ENCODE results near the gene SDCBP2. TPM values are rescaled to one million over a fixed set of nuclear protein-coding genes. Genes with fewer than 3 reads are reported as not detected.

The SDCBP2 gene
- total RNA-seq, 4 donors from 2014 or later = 132 to 427 (median 300) TPM

DNA sequence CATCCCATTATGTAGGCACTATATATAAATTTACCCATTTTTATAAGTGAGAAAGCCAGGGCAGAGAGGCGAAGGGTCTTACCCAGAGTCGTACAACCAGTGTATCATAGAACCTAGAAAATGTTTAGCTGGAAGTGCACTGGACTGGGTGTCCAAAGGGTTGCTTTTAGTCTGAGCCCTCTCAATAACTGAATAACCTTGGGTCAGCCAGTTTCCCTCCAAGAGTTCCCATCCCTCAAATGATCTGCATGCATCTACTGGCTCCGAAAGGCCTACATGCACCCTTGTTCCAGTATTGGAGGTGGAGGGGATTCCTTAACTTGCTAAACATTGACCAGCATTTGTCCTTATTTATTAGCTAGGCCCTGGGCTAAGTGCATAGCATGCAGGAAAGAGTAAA lies 59.1 kb downstream of the SDCBP2 start:
- no peak overlapping the region for H3K4me3 ChIP-seq
- 79 to 98% methylated on average over 2 to 3 of the region's 3 CpGs for WGBS, 2 donors (ENCODE audit: low coverage in 1 of 2)
- H3K36me3 ChIP-seq = no peaks in the 10 kb centered on the region
- TF ChIP-seq POLR2AphosphoS5 (IDR thresholded peaks at IDR 0.05) (no peak), POLR2A (IDR thresholded peaks at IDR 0.05) (no peak), EP300 (IDR thresholded peaks at IDR 0.05; ENCODE audit: low read depth) (no peak)
- TF ChIP-seq, protein P1, sequence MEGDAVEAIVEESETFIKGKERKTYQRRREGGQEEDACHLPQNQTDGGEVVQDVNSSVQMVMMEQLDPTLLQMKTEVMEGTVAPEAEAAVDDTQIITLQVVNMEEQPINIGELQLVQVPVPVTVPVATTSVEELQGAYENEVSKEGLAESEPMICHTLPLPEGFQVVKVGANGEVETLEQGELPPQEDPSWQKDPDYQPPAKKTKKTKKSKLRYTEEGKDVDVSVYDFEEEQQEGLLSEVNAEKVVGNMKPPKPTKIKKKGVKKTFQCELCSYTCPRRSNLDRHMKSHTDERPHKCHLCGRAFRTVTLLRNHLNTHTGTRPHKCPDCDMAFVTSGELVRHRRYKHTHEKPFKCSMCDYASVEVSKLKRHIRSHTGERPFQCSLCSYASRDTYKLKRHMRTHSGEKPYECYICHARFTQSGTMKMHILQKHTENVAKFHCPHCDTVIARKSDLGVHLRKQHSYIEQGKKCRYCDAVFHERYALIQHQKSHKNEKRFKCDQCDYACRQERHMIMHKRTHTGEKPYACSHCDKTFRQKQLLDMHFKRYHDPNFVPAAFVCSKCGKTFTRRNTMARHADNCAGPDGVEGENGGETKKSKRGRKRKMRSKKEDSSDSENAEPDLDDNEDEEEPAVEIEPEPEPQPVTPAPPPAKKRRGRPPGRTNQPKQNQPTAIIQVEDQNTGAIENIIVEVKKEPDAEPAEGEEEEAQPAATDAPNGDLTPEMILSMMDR (IDR thresholded peaks at IDR 0.05) = no peak
- in situ Hi-C loops (cut with MboI; ENCODE audit: low pct_ligation_motif_present in 1 of 4, low pct_unique_long_range_greater_than_20kb in 1 of 4, low sequenced_read_pairs in 3 of 4) (no loop called here), intact Hi-C loops (cut with DNase I; ENCODE audit: low total_unique reads) (no loop called here)
- DNase-seq = no peak
- H3K27me3 ChIP-seq = no peaks in the 10 kb centered on the region
- no peak overlapping the region for H3K27ac ChIP-seq
- H3K4me1 ChIP-seq = peaks cover 0 to 16% (median 14%) of the 10 kb centered on the region in 4 donors
- H3K9me3 ChIP-seq = no peaks in the 10 kb centered on the region

DNA sequence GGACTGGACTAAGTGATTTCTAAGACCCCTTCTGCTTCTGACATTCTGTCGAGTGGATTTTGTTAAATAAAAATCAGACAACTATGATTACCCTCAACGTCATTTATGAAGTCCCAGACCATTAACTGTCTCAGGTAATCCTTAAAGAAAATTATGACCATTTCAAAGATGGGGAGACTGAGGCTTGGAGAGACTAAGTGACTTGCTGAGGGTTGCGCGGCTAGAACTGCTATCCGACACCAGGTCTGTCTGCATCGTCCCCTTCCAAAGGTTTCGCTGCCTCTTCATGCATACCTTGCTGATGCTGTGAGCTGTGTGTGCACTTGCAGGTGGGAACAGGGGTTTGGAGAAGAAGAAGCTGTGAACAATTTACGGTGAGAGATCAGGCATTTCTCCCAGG lies 59.7 kb downstream of the SDCBP2 start:
- no peak for TF ChIP-seq EP300 (IDR thresholded peaks at IDR 0.05; ENCODE audit: low read depth)
- no peak for TF ChIP-seq POLR2A (IDR thresholded peaks at IDR 0.05)
- TF ChIP-seq, protein P1 (IDR thresholded peaks at IDR 0.05) = no peak
- no peak for TF ChIP-seq POLR2AphosphoS5 (IDR thresholded peaks at IDR 0.05)
- intact Hi-C loops (cut with DNase I; ENCODE audit: low total_unique reads) (no loop called here), in situ Hi-C loops (cut with MboI; ENCODE audit: low pct_ligation_motif_present in 1 of 4, low pct_unique_long_range_greater_than_20kb in 1 of 4, low sequenced_read_pairs in 3 of 4) (no loop called here)
- DNase-seq = no peak
- Histone ChIP-seq H3K4me1 (peaks cover 0 to 16% (median 14%) of the 10 kb centered on the region in 4 donors), H3K36me3 (no peaks in the 10 kb centered on the region), H3K27me3 (no peaks in the 10 kb centered on the region), H3K4me3 (no peak overlapping the region), H3K27ac (no peak overlapping the region), H3K9me3 (no peaks in the 10 kb centered on the region)
- 90 to 100% methylated on average over 6 to 8 of the region's 8 CpGs for WGBS, 2 donors (ENCODE audit: low coverage in 1 of 2)

DNA sequence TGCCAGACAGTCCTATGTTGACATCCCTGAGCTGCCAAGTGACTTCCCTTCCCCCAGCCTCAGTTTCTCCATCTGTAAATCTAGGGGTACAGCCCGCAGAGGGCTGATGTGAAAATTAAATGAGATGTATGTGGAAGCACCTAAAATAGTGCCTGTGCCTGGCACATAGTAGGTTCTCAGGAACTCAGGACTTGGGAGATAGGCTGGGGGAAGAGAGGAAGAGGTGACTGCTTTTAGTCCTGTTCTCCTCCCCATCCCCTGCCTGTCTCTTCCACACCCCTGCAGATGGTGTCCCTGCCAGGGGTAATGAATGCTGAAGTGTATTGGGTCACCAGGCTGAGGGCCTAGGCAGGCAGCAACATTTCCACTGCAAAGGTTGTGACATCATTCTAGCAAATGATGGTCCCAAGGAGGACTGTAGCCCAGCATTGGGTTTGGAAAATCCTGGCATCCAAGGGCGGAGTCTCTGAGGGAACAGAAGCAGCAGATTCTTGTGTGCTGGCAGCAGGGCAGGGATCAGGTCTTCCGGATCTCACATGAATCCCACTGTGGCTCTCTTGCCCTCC lies 61.0 kb downstream of the SDCBP2 start:
- Histone ChIP-seq H3K4me1 (peaks cover 0 to 16% (median 14%) of the 10 kb centered on the region in 4 donors), H3K4me3 (no peak overlapping the region), H3K9me3 (no peaks in the 10 kb centered on the region), H3K27me3 (no peaks in the 10 kb centered on the region), H3K27ac (no peak overlapping the region), H3K36me3 (no peaks in the 10 kb centered on the region)
- intact Hi-C loops (cut with DNase I; ENCODE audit: low total_unique reads) = loop anchor here (1.0 kb wide), 1 partner anchor 17 kb away; no protein-coding TSS in a partner anchor
- no peak for DNase-seq
- in situ Hi-C loops (cut with MboI; ENCODE audit: low pct_ligation_motif_present in 1 of 4, low pct_unique_long_range_greater_than_20kb in 1 of 4, low sequenced_read_pairs in 3 of 4) = no loop called here
- WGBS, 2 donors (ENCODE audit: low coverage in 1 of 2) = 89% methylated on average over 3 of the region's 3 CpGs; no CpG with 5 or more reads in 1 of the 2 donors
- TF ChIP-seq POLR2A (IDR thresholded peaks at IDR 0.05) = no peak
- no peak for TF ChIP-seq EP300 (IDR thresholded peaks at IDR 0.05; ENCODE audit: low read depth)
- no peak for TF ChIP-seq POLR2AphosphoS5 (IDR thresholded peaks at IDR 0.05)
- TF ChIP-seq, protein P1 (IDR thresholded peaks at IDR 0.05) = no peak

DNA sequence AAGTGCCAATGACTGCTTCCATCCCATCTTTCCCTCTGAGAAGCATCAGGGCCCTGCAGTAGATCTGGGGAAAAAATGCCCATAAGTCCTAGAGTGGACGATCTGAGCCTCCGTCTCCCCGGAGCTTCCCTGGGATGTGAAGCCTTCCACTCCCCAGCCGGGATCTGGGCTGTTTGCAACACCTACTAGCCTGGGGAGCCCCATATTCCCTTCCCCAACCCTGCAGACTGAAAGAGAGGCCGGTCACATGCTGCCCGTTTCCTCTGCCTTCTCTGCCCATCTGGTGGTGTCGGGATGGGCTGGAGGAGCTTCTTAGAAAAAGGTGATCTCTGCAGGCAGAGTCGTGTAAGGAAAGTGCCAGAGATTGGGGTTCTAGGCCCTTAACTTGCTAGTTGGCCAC lies 61.8 kb downstream of the SDCBP2 start:
- H3K27me3 ChIP-seq = no peaks in the 10 kb centered on the region
- H3K9me3 ChIP-seq = no peaks in the 10 kb centered on the region
- 77% methylated on average over 8 of the region's 8 CpGs; no CpG with 5 or more reads in 1 of the 2 donors for WGBS, 2 donors (ENCODE audit: low coverage in 1 of 2)
- intact Hi-C loops (cut with DNase I; ENCODE audit: low total_unique reads) = loop anchor here (1.0 kb wide), 1 partner anchor 18 kb away; no protein-coding TSS in a partner anchor
- H3K4me3 ChIP-seq = peak overlapping the region in 3 of 4 donors; percentile 72 to 76 (median 73)
- in situ Hi-C loops (cut with MboI; ENCODE audit: low pct_ligation_motif_present in 1 of 4, low pct_unique_long_range_greater_than_20kb in 1 of 4, low sequenced_read_pairs in 3 of 4) = no loop called here
- no peak for DNase-seq
- no peaks in the 10 kb centered on the region for H3K36me3 ChIP-seq
- TF ChIP-seq, protein P1 (IDR thresholded peaks at IDR 0.05) = no peak
- TF ChIP-seq EP300 (IDR thresholded peaks at IDR 0.05; ENCODE audit: low read depth) (no peak), POLR2AphosphoS5 (IDR thresholded peaks at IDR 0.05) (no peak), POLR2A (IDR thresholded peaks at IDR 0.05) (no peak)
- peaks cover 0 to 16% (median 14%) of the 10 kb centered on the region in 4 donors for H3K4me1 ChIP-seq
- peak overlapping the region in 1 of 4 donors; percentile 54 for H3K27ac ChIP-seq
